ENCODE results near the gene RTL9.
"Not testable (repeated sequence)": the region's sequence is repeated elsewhere in the genome, so short reads cannot be mapped to it uniquely, and the experiment has no call there.

RTL9 gene

DNA sequence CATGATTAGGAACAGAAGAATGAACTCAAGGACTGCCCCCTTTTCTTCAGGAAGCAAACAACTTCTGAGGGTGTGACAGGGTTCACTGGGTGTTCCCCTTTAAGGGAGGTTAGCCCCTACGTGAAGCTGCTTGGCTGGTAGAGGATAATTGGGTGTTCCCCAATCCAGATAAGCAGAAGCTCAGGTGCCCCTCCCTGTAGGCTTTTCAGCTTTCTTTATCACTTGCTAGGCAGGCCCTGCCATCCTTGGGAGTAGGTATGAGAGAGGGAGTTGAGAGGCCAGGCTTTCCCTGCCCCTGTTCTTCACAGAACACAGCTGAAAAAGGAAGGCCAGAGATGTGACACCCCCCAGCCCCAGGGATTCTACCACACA lies 44.2 kb downstream of the RTL9 start:
- Histone ChIP-seq H3K4me1 (ENCODE audit: insufficient read depth, low read length) (no peaks in the 10 kb centered on the region), H3K4me2 (ENCODE audit: insufficient read depth, low read length) (no peak overlapping the region), H3K27ac (ENCODE audit: low read length) (no peak overlapping the region), H3K9ac (ENCODE audit: low read depth, low read length) (no peak overlapping the region), H2AFZ (ENCODE audit: low read depth, low read length) (no peak overlapping the region), H3K9me3 (ENCODE audit: insufficient read depth, low read length, severe bottlenecking) (no peaks in the 10 kb centered on the region), H3K36me3 (ENCODE audit: insufficient read depth, low read length) (no peaks in the 10 kb centered on the region), H3K27me3 (ENCODE audit: insufficient read depth, low read length, poor library complexity) (no peaks in the 10 kb centered on the region), H3K79me2 (ENCODE audit: insufficient read depth, low read length) (no peaks in the 10 kb centered on the region), H4K20me1 (ENCODE audit: insufficient read depth, low read length) (no peaks in the 10 kb centered on the region), H3K4me3 (ENCODE audit: low read depth in 1 of 2, low read length in 2 of 2) (no peak overlapping the region)
- no peak for TF ChIP-seq EZH2 (IDR thresholded peaks at IDR 0.05; ENCODE audit: borderline replicate concordance, low read depth, low read length, severe bottlenecking)
- no peak for TF ChIP-seq CTCF (IDR thresholded peaks at IDR 0.05; ENCODE audit: borderline replicate concordance, extremely low read depth, low read length, poor library complexity, severe bottlenecking)
- DNase-seq (no peak), ATAC-seq (ENCODE audit: insufficient read depth, low read depth) (no peak)

DNA sequence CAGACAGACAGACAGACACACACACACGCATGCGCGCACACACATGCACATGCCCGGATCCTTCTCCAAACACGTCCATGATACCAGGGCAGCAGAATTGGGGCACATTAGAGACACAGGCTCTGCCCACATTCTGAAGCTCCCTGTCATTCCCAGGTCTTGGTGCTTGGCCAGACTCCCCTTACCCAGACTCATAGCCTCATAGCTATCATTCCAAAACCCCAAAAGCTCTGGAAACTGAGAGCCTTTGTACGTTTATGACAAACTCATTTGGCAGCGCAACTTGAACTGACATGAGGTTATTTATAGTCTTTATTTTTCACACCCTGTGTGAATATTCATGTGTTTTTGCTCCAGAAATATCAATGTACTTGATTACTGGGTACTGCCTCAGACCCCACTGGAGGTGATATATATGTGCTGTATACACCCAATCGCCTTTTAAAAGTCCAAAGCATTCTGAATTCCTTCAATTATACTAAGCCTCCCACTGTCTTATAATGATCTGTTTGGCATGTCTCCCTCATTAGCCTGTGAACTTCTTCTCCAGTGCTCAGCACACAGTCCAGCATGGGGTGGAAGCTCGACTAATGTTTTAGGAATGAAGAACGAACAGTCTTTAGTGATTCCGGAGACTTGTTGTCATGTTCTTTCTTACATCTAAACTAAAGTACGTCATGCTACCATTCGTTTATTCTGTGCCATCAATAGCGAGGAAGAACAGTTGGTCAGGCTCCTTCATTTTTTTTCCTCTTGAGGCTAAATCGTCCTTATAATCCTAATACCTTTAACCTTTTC lies 45.0 kb downstream of the RTL9 start:
- no peaks in the 10 kb centered on the region for H3K27me3 ChIP-seq (ENCODE audit: insufficient read depth, low read length, poor library complexity)
- no peak overlapping the region for H3K27ac ChIP-seq (ENCODE audit: low read length)
- DNase-seq = no peak
- H3K4me3 ChIP-seq (ENCODE audit: low read depth in 1 of 2, low read length in 2 of 2) = no peak overlapping the region
- H3K9me3 ChIP-seq (ENCODE audit: insufficient read depth, low read length, severe bottlenecking) = no peaks in the 10 kb centered on the region
- H3K36me3 ChIP-seq (ENCODE audit: insufficient read depth, low read length) = no peaks in the 10 kb centered on the region
- H3K9ac ChIP-seq (ENCODE audit: low read depth, low read length) = no peak overlapping the region
- no peak overlapping the region for H2AFZ ChIP-seq (ENCODE audit: low read depth, low read length)
- H3K4me1 ChIP-seq (ENCODE audit: insufficient read depth, low read length) = no peaks in the 10 kb centered on the region
- H4K20me1 ChIP-seq (ENCODE audit: insufficient read depth, low read length) = no peaks in the 10 kb centered on the region
- TF ChIP-seq EZH2 (IDR thresholded peaks at IDR 0.05; ENCODE audit: borderline replicate concordance, low read depth, low read length, severe bottlenecking) = no peak
- TF ChIP-seq CTCF (IDR thresholded peaks at IDR 0.05; ENCODE audit: borderline replicate concordance, extremely low read depth, low read length, poor library complexity, severe bottlenecking) = no peak
- H3K79me2 ChIP-seq (ENCODE audit: insufficient read depth, low read length) = no peaks in the 10 kb centered on the region
- ATAC-seq (ENCODE audit: insufficient read depth, low read depth) = no peak
- no peak overlapping the region for H3K4me2 ChIP-seq (ENCODE audit: insufficient read depth, low read length)

GRCh38 chrX:110404376-110404775 lies 45.7 kb downstream of the RTL9 start:
- H4K20me1 ChIP-seq (ENCODE audit: insufficient read depth, low read length) = no peaks in the 10 kb centered on the region
- H3K79me2 ChIP-seq (ENCODE audit: insufficient read depth, low read length) = no peaks in the 10 kb centered on the region
- no peaks in the 10 kb centered on the region for H3K9me3 ChIP-seq (ENCODE audit: insufficient read depth, low read length, severe bottlenecking)
- no peak overlapping the region for H3K9ac ChIP-seq (ENCODE audit: low read depth, low read length)
- no peak for DNase-seq
- ATAC-seq (ENCODE audit: insufficient read depth, low read depth) = no peak
- no peaks in the 10 kb centered on the region for H3K4me1 ChIP-seq (ENCODE audit: insufficient read depth, low read length)
- H3K27me3 ChIP-seq (ENCODE audit: insufficient read depth, low read length, poor library complexity) = no peaks in the 10 kb centered on the region
- no peaks in the 10 kb centered on the region for H3K36me3 ChIP-seq (ENCODE audit: insufficient read depth, low read length)
- TF ChIP-seq EZH2 (IDR thresholded peaks at IDR 0.05; ENCODE audit: borderline replicate concordance, low read depth, low read length, severe bottlenecking) = no peak
- TF ChIP-seq CTCF (IDR thresholded peaks at IDR 0.05; ENCODE audit: borderline replicate concordance, extremely low read depth, low read length, poor library complexity, severe bottlenecking) = no peak
- no peak overlapping the region for H3K4me2 ChIP-seq (ENCODE audit: insufficient read depth, low read length)
- no peak overlapping the region for H2AFZ ChIP-seq (ENCODE audit: low read depth, low read length)
- no peak overlapping the region for H3K4me3 ChIP-seq (ENCODE audit: low read depth in 1 of 2, low read length in 2 of 2)
- H3K27ac ChIP-seq (ENCODE audit: low read length) = no peak overlapping the region

DNA sequence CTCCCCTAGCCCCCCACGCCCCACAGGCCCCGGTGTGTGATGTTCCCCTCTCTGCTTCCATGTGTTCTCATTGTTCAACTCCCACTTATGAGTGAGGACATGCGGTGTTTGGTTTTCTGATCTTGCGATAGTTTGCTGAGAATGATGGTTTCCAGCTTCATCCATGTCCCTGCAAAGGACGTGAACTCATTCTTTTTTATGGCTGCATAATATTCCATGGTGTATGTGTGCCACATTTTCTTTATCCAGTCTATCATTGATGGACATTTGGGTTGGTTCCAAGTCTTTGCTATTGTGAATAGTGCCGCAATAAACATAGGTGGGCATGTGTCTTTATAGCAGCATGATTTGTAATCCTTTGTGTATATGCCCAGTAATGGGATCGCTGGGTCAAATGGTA lies 47.6 kb downstream of the RTL9 start:
- not testable (repeated sequence) for ATAC-seq (ENCODE audit: insufficient read depth, low read depth); H3K4me2 ChIP-seq (ENCODE audit: insufficient read depth, low read length); H3K36me3 ChIP-seq (ENCODE audit: insufficient read depth, low read length); H3K27ac ChIP-seq (ENCODE audit: low read length); H3K9me3 ChIP-seq (ENCODE audit: insufficient read depth, low read length, severe bottlenecking); H3K4me3 ChIP-seq (ENCODE audit: low read depth in 1 of 2, low read length in 2 of 2); H3K79me2 ChIP-seq (ENCODE audit: insufficient read depth, low read length); DNase-seq; H4K20me1 ChIP-seq (ENCODE audit: insufficient read depth, low read length); H3K27me3 ChIP-seq (ENCODE audit: insufficient read depth, low read length, poor library complexity); H3K9ac ChIP-seq (ENCODE audit: low read depth, low read length); H3K4me1 ChIP-seq (ENCODE audit: insufficient read depth, low read length); H2AFZ ChIP-seq (ENCODE audit: low read depth, low read length)

All from DND-41 (cell line).